Mesenchymal stem cell (in vitro differentiated cells and primary cell): ENCODE results near the gene SORBS1.

ENCODE experiments used
- DNase-seq: peaks from one replicate; pipeline ENCODE4 v3.0.0-alpha.2; 2013
- H2AFZ ChIP-seq: one replicate; pipeline ENCODE4 v1.6.1; 2013; ENCODE audit warnings: low read depth, mild to moderate bottlenecking, control low read depth, inconsistent platforms, low read length, moderate library complexity
- H2AK5ac ChIP-seq: 2 replicates; pipeline ENCODE4 v1.6.1; 2013; ENCODE audit warnings: low read length, moderate library complexity, mild to moderate bottlenecking, inconsistent platforms; ENCODE audit not compliant: severe bottlenecking
- H2BK120ac ChIP-seq: one replicate; pipeline ENCODE4 v1.6.1; 2013; ENCODE audit warnings: low read depth, mild to moderate bottlenecking, inconsistent platforms, low read length, moderate library complexity
- H2BK12ac ChIP-seq, 2 experiments: one replicate each; pipeline ENCODE4 v1.6.1; 2013; ENCODE audit warnings: inconsistent platforms in 2 of 2, low read length in 2 of 2, mild to moderate bottlenecking in 2 of 2, moderate library complexity in 2 of 2, control low read depth in 1 of 2
- H2BK15ac ChIP-seq: one replicate; pipeline ENCODE4 v1.6.1; 2013; ENCODE audit warnings: mild to moderate bottlenecking, low read depth, inconsistent platforms; ENCODE audit not compliant: poor library complexity, severe bottlenecking
- H2BK5ac ChIP-seq: 2 replicates; pipeline ENCODE4 v1.6.1; 2013; ENCODE audit warnings: low read depth, mild to moderate bottlenecking, low read length, control low read depth, inconsistent platforms; ENCODE audit not compliant: poor library complexity, severe bottlenecking
- H3K14ac ChIP-seq, 2 experiments: one replicate each; pipeline ENCODE4 v1.6.1; 2013; ENCODE audit warnings: inconsistent platforms in 2 of 2, low read length in 2 of 2, control low read depth in 1 of 2, mild to moderate bottlenecking in 1 of 2, moderate library complexity in 1 of 2
- H3K18ac ChIP-seq, 2 experiments: one replicate each; pipeline ENCODE4 v1.6.1; 2013; ENCODE audit warnings: inconsistent platforms in 2 of 2, low read length in 2 of 2, control low read depth in 1 of 2, low read depth in 1 of 2, mild to moderate bottlenecking in 1 of 2
- H3K23ac ChIP-seq, 2 experiments: one replicate each; pipeline ENCODE4 v1.6.1; 2013; ENCODE audit warnings: inconsistent platforms in 2 of 2, low read length in 2 of 2, mild to moderate bottlenecking in 2 of 2, moderate library complexity in 2 of 2, control low read depth in 1 of 2
- H3K27ac ChIP-seq: 2 replicates; pipeline ENCODE4 v1.5.1; 2013; ENCODE audit warnings: mild to moderate bottlenecking, moderate library complexity, low read length, control low read depth, inconsistent platforms; ENCODE audit not compliant: poor library complexity, severe bottlenecking
- H3K27me3 ChIP-seq, 2 experiments: 2 replicates each; pipeline versions ENCODE4 v1.6.1 to v1.7.0; 2013; ENCODE audit warnings: low read length in 2 of 2, mild to moderate bottlenecking in 2 of 2, moderate library complexity in 2 of 2, control low read depth in 1 of 2, inconsistent platforms in 1 of 2; ENCODE audit not compliant: control insufficient read depth in 1 of 2, insufficient read depth in 1 of 2
- H3K36me3 ChIP-seq, 2 experiments: 2 replicates each; pipeline versions ENCODE4 v1.6.1 to v1.7.0; 2013; ENCODE audit warnings: low read length in 2 of 2, control low read depth in 1 of 2, inconsistent platforms in 1 of 2, low read depth in 1 of 2, mild to moderate bottlenecking in 1 of 2; ENCODE audit not compliant: insufficient read depth in 2 of 2, control insufficient read depth in 1 of 2
- H3K4ac ChIP-seq, 2 experiments: one replicate each; pipeline ENCODE4 v1.6.1; 2013; ENCODE audit warnings: inconsistent platforms in 2 of 2, low read length in 2 of 2, mild to moderate bottlenecking in 2 of 2, moderate library complexity in 2 of 2, control low read depth in 1 of 2, low read depth in 1 of 2
- H3K4me1 ChIP-seq: 2 replicates; pipeline ENCODE4 v1.6.1; 2013; ENCODE audit warnings: low read depth, low read length, control low read depth; ENCODE audit not compliant: control insufficient read depth, insufficient read depth
- H3K4me2 ChIP-seq: 2 replicates; pipeline ENCODE4 v1.6.1; 2013; ENCODE audit warnings: low read length, mild to moderate bottlenecking, inconsistent platforms; ENCODE audit not compliant: poor library complexity, severe bottlenecking
- H3K4me3 ChIP-seq, 2 experiments: 2 replicates each; pipeline versions ENCODE4 v1.5.1 to v1.7.0; 2013; ENCODE audit warnings: low read length in 2 of 2, mild to moderate bottlenecking in 2 of 2, control low read depth in 1 of 2, low read depth in 1 of 2; ENCODE audit not compliant: insufficient read depth in 1 of 2
- H3K79me1 ChIP-seq: replicated peaks from 2 replicates; pipeline ENCODE4 v1.6.1; 2013; ENCODE audit warnings: mild to moderate bottlenecking, control low read depth, low read length, inconsistent platforms; ENCODE audit not compliant: poor library complexity, severe bottlenecking
- H3K9ac ChIP-seq: 2 replicates; pipeline ENCODE4 v1.7.0; 2013; ENCODE audit warnings: mild to moderate bottlenecking, low read length, moderate library complexity
- H3K9me3 ChIP-seq: 2 replicates; pipeline ENCODE4 v1.7.0; 2013; ENCODE audit warnings: mild to moderate bottlenecking, low read length; ENCODE audit not compliant: control insufficient read depth
- H4K8ac ChIP-seq: one replicate; pipeline ENCODE4 v1.6.1; 2013; ENCODE audit warnings: inconsistent platforms, mild to moderate bottlenecking, low read length, moderate library complexity
- H4K91ac ChIP-seq: one replicate; pipeline ENCODE4 v1.6.1; 2013; ENCODE audit warnings: mild to moderate bottlenecking, low read length, inconsistent platforms
- WGBS: methylation state at CpG from one replicate; pipeline ENCODE4 v1.1.7; 2013; ENCODE audit warnings: mixed read lengths; 5-methylcytosine and 5-hydroxymethylcytosine counted together

SORBS1 gene

GRCh38 chr10:95277201-95277570 lies 284.0 kb downstream of the SORBS1 start:
- no peak overlapping the region for H2AK5ac ChIP-seq
- no peak overlapping the region for H3K9ac ChIP-seq
- no peaks in the 10 kb centered on the region for H3K27me3 ChIP-seq
- no peak overlapping the region for H2BK5ac ChIP-seq
- no peaks in the 10 kb centered on the region for H3K9me3 ChIP-seq
- no peak overlapping the region for H3K14ac ChIP-seq
- H3K4ac ChIP-seq: no peak overlapping the region
- H3K27ac ChIP-seq: no peak overlapping the region
- DNase-seq: no peak
- no peak overlapping the region for H3K4me2 ChIP-seq
- WGBS: 92% methylated on average over 1 of the region's 1 CpG
- H4K91ac ChIP-seq: no peak overlapping the region
- H3K4me3 ChIP-seq: no peak overlapping the region
- no peak overlapping the region for H2BK15ac ChIP-seq
- peaks cover 10% of the 10 kb centered on the region for H3K79me1 ChIP-seq
- H3K18ac ChIP-seq: no peak overlapping the region
- peak overlapping the region in 1 of 2 experiments; percentile 15 for H2BK12ac ChIP-seq
- no peak overlapping the region for H2AFZ ChIP-seq
- H3K36me3 ChIP-seq: no peaks in the 10 kb centered on the region
- no peak overlapping the region for H4K8ac ChIP-seq
- no peak overlapping the region for H3K23ac ChIP-seq
- no peak overlapping the region for H2BK120ac ChIP-seq
- peaks cover 18% of the 10 kb centered on the region for H3K4me1 ChIP-seq

GRCh38 chr10:95276367-95277200 lies 284.6 kb downstream of the SORBS1 start:
- Histone ChIP-seq H2BK5ac (no peak overlapping the region), H3K9ac (peak overlapping the region; percentile 42), H3K4me2 (no peak overlapping the region), H3K9me3 (no peaks in the 10 kb centered on the region), H3K4me1 (peaks cover 18% of the 10 kb centered on the region), H3K79me1 (peaks cover 10% of the 10 kb centered on the region), H3K4me3 (no peak overlapping the region), H2BK120ac (no peak overlapping the region), H3K27ac (peak overlapping the region; percentile 3), H4K8ac (no peak overlapping the region), H4K91ac (no peak overlapping the region), H2AK5ac (peak overlapping the region; percentile 5), H3K27me3 (no peaks in the 10 kb centered on the region), H3K23ac (no peak overlapping the region), H3K14ac (no peak overlapping the region), H3K4ac (no peak overlapping the region), H3K18ac (peak overlapping the region in 1 of 2 experiments; percentile 46), H2BK15ac (no peak overlapping the region), H2BK12ac (peak overlapping the region in 1 of 2 experiments; percentile 17), H3K36me3 (no peaks in the 10 kb centered on the region), H2AFZ (no peak overlapping the region)
- DNase-seq: peak; percentile 57
- WGBS: 78% methylated on average over 6 of the region's 8 CpGs

GRCh38 chr10:95275726-95276366 lies 285.3 kb downstream of the SORBS1 start:
- peak; percentile 51 for DNase-seq
- H2AFZ ChIP-seq: no peak overlapping the region
- H3K36me3 ChIP-seq: peaks cover 0 to 2% of the 10 kb centered on the region in 2 experiments
- H3K4me1 ChIP-seq: peaks cover 16% of the 10 kb centered on the region
- H2BK12ac ChIP-seq: no peak overlapping the region
- no peak overlapping the region for H3K14ac ChIP-seq
- no peak overlapping the region for H2BK15ac ChIP-seq
- no peak overlapping the region for H3K4me2 ChIP-seq
- no CpG with 5 or more reads among the region's 1 CpG for WGBS
- no peak overlapping the region for H4K8ac ChIP-seq
- H3K18ac ChIP-seq: peak overlapping the region in 1 of 2 experiments; percentile 46
- H2AK5ac ChIP-seq: peak overlapping the region; percentile 5
- H3K79me1 ChIP-seq: peaks cover 13% of the 10 kb centered on the region
- no peak overlapping the region for H3K23ac ChIP-seq
- no peaks in the 10 kb centered on the region for H3K9me3 ChIP-seq
- H3K9ac ChIP-seq: peak overlapping the region; percentile 42
- H4K91ac ChIP-seq: no peak overlapping the region
- H3K27ac ChIP-seq: peak overlapping the region; percentile 3
- no peaks in the 10 kb centered on the region for H3K27me3 ChIP-seq
- H2BK5ac ChIP-seq: no peak overlapping the region
- no peak overlapping the region for H3K4me3 ChIP-seq
- H2BK120ac ChIP-seq: no peak overlapping the region
- peak overlapping the region in 1 of 2 experiments; percentile 53 for H3K4ac ChIP-seq
